Measurements from ENCODE around the gene PTGES. TPM values are rescaled to one million over a fixed set of nuclear protein-coding genes. Genes with fewer than 3 reads are reported as not detected.
"Not testable (repeated sequence)": the region's sequence is repeated elsewhere in the genome, so short reads cannot be mapped to it uniquely, and the experiment has no call there.

PTGES gene
- total RNA-seq, 1 donor from 2014 or later = 1.9 TPM

- peaks cover 31% of the 10 kb centered on the region for H3K27me3 ChIP-seq (ENCODE audit: low read depth)
- no peak overlapping the region for H3K4me3 ChIP-seq
- no peaks in the 10 kb centered on the region for H3K9me3 ChIP-seq (replicated peaks)
- no peaks in the 10 kb centered on the region for H3K4me1 ChIP-seq
- H3K36me3 ChIP-seq = no peaks in the 10 kb centered on the region
- TF ChIP-seq CTCF (IDR thresholded peaks at IDR 0.05; ENCODE audit: borderline replicate concordance) = no peak
- H3K27ac ChIP-seq (replicated peaks) = no peak overlapping the region
- intact Hi-C loops (cut with micrococcal nuclease) = loop anchor here (10.0 kb wide), 2 partner anchors 141 to 651 kb away; partner anchors contain the start of gene ASB6
- no peak for DNase-seq
Measured at GRCh38 chr9:129785866-129786265, 33.0 kb upstream of the PTGES start.

GRCh38 chr9:129784970-129785369, 32.1 kb upstream of the PTGES start:
- not testable (repeated sequence) for H3K4me3 ChIP-seq; H3K27ac ChIP-seq (replicated peaks); H3K36me3 ChIP-seq; H3K9me3 ChIP-seq (replicated peaks); H3K4me1 ChIP-seq; DNase-seq
- H3K27me3 ChIP-seq (ENCODE audit: low read depth) = peaks cover 31% of the 10 kb centered on the region
- intact Hi-C loops (cut with micrococcal nuclease) = loop anchor here (5.0 to 10.0 kb wide), 3 partner anchors 48 to 650 kb away; partner anchors contain the start of gene ASB6

- peak; percentile 36 for DNase-seq
- Histone ChIP-seq H3K4me3 (no peak overlapping the region), H3K9me3 (replicated peaks) (no peaks in the 10 kb centered on the region), H3K27me3 (ENCODE audit: low read depth) (peaks cover 21% of the 10 kb centered on the region), H3K27ac (replicated peaks) (no peak overlapping the region), H3K4me1 (no peaks in the 10 kb centered on the region), H3K36me3 (no peaks in the 10 kb centered on the region)
- peak; percentile 94 for TF ChIP-seq CTCF (IDR thresholded peaks at IDR 0.05; ENCODE audit: borderline replicate concordance)
- intact Hi-C loops (cut with micrococcal nuclease) = loop anchor here (5.0 to 10.0 kb wide), 3 partner anchors 46 to 649 kb away; partner anchors contain the start of gene ASB6
Measured at GRCh38 chr9:129783516-129784361, 30.9 kb upstream of the PTGES start.

- Histone ChIP-seq H3K27ac (replicated peaks) (no peak overlapping the region), H3K4me1 (peaks cover 10% of the 10 kb centered on the region), H3K9me3 (replicated peaks) (no peaks in the 10 kb centered on the region), H3K36me3 (no peaks in the 10 kb centered on the region), H3K4me3 (no peak overlapping the region), H3K27me3 (ENCODE audit: low read depth) (peaks cover 3% of the 10 kb centered on the region)
- no peak for TF ChIP-seq CTCF (IDR thresholded peaks at IDR 0.05; ENCODE audit: borderline replicate concordance)
- intact Hi-C loops (cut with micrococcal nuclease) = loop anchor here (5.0 to 10.0 kb wide), 3 partner anchors 45 to 647 kb away; partner anchors contain the start of gene ASB6
- DNase-seq = no peak
Measured at GRCh38 chr9:129781981-129782380, 29.1 kb upstream of the PTGES start.

GRCh38 chr9:129781131-129781530, 28.3 kb upstream of the PTGES start:
- intact Hi-C loops (cut with micrococcal nuclease) = loop anchor here (5.0 to 10.0 kb wide), 3 partner anchors 44 to 646 kb away; partner anchors contain the start of gene ASB6
- Histone ChIP-seq H3K9me3 (replicated peaks) (no peaks in the 10 kb centered on the region), H3K36me3 (no peaks in the 10 kb centered on the region), H3K27ac (replicated peaks) (no peak overlapping the region), H3K4me3 (no peak overlapping the region), H3K27me3 (ENCODE audit: low read depth) (no peaks in the 10 kb centered on the region), H3K4me1 (peaks cover 16% of the 10 kb centered on the region)
- no peak for TF ChIP-seq CTCF (IDR thresholded peaks at IDR 0.05; ENCODE audit: borderline replicate concordance)
- DNase-seq = no peak

Data from left ventricle myocardium inferior (tissue), 1 donor.